ENCODE results near the gene CREB5.
"Not testable (repeated sequence)": the region's sequence is repeated elsewhere in the genome, so short reads cannot be mapped to it uniquely, and the experiment has no call there.

CREB5 gene

DNA sequence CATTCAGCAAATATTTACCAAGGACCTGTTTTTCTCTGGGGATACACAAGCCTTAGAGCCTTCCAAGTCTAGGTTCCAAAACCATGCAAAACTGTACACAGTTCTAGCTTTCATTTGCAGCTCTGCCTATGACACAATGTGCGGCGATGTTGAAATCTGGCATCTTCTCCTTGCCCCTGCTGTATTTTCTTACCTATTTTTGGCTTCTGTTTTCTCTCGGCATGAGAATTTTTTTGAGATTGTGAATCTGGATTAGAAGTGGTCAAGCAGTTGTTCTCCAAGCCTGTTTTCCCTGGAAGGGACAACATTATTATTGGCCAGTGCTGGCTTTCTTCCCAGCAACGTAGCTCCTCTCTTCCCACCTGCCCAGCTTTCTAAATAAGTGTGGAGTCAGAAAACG lies 176.3 kb downstream of the CREB5 start:
- no peak for DNase-seq

DNA sequence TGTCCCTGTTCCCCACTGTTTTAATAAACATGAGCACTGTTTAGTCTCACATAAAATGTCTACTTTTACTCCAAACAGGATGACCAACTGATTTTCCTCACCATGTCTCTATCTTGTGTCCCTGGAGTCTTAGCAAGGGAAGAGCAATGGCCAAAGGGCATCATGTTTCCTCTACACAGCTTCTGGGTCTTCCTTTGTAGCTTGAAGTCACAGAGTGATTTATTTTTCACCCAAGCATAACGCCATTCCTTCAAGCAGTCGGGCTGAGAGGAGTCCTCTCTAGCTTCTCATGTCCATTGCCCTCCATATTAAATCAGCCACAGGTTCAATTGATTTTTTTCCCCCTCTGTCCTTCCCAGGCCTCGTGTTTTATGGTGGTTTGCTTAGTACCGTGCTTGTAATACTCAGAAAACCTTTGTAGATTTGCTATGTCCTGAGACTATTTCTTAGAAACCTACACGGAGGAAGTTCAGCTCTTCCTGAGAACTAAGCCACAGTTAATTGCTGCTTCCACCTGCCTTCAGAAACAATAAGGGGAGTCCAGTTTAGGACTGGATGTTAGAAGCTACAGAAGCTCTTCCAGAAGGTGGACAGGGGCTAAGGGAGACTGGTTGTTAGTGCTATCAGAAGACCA lies 178.8 kb downstream of the CREB5 start:
- DNase-seq, result no peak

DNA sequence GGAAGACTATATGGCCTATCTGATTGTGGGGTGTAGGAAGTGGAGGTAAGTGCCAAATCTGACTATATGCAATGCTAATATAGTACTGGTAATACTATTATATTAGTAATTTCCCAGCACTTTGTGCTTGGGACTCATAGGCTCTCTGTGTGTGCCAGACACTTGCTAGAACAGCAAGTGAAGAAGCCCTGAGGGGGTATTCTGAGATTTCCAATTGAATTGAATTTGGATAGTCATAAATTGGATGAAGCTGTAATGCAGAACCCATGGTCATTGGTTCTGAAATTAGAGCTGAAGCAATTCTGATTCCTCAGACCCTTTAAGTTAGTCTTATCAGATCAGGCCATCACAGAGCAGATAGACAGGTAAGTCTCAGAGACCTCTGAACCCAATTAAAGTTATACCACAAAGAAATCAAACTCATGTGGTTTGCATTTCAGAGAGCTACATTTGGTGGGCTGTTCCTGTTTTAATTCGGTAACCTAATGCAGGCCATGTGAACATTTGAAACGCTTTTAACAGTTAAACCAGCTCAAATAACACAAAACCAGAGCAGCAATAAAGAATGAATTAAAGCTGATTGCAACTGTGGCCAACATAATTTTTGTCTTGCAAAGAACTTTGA lies 179.5 kb downstream of the CREB5 start:
- no peak for DNase-seq

DNA sequence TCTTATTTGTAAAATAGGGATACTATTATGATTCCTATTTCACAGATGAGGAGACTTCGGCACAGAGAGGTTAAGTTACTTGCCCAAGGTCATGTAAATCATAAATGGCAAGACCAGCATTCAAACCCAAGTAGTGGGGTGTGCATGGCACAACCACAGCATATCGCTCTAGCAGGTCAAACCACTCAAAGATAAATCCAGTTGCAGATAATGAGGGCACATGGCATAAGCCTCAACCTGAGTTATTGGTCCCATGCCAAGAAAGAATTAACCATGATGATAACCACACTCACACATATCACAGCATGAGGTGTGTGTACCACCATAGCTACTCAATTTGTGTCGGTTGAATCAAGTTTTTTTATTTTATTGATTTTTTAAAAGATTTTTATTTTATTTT lies 180.5 kb downstream of the CREB5 start:
- peak; percentile 36 for DNase-seq

DNA sequence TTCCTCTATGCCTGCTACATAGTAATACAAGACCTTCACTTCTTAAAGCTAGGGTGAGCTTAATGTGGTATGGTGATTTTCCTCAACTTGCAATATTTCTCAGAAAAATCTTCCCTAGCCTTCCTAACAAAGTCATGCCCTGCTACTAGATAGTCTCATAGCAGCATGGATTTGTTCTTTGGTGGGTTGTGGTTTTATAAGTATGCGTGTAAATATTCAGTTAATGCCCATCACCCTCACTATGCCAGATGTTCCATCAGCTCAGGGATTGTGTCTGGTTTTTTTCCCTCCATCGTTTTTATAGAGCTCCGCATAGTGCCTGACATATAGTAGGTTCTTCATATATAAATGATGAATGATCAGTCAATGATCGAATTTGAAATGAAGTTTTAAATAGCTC lies 182.8 kb downstream of the CREB5 start:
- no peak for DNase-seq

DNA sequence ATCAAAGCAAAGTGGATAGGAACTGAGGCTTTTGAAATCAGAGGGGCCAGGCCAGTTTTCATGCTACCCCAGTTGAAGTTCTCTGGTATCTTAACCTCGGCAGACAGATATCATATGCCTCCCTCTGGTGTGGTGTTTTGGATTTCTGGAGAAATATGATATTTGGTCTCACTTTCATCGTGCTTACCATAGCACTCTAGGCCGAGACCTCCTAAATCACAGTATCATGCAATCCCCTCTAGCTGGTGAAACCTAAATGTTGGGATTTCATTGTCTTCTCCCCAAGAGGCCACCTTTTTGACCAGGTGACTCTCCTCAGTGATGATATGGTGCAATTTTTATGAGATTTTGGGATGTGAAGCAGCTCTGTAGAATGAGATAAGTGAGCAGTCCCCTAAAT lies 183.5 kb downstream of the CREB5 start:
- no peak for DNase-seq

DNA sequence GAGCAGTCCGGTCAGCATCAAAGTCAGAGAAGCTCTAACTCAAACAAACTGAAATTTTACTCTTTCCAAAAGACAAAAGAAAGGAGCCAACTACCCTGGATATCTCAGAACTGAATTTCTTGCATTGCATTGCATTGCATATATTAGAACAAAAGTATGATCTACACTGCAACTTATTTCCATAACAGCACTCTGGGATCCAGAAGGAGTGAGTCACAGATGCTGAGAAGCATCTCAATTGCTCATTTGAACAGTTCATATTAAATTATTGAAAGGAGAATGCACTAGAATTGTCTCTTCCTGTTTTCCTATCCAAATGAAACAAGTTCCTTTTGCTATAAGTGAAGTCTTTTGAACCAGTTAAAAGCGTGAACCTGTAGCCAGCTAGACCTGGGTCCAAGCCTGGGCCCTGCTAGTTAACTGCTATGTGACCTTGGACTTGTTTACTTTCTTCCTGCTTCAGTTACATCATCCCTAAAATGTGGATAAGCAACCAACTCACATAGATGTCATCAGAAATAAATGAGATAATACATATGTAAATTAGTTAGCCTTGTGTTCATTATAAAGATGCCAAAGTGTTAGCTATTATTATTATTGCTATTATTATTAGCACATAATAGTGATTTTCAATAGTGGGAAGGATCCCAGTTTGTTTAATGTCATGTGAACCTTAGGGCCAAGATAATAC lies 184.1 kb downstream of the CREB5 start:
- DNase-seq, result no peak

DNA sequence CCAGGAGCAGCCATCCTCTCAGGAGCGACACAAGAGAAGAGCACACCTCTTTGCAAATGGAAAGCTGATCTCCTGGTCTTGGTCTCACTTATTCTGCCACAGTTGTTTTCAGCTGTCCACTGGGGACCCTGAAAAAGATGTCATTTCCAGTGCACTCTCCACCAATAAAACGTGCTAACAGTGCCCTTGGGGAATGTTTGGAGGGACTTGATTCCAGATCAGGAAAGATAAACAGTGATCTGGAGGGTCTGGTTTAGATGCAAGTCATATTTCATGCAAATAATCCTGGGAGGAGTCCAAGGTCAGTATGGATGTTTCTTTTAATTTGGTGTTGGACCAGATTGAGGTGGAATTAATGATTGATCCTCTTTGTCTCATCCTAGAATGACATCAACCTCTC lies 185.0 kb downstream of the CREB5 start:
- no peak for DNase-seq

DNA sequence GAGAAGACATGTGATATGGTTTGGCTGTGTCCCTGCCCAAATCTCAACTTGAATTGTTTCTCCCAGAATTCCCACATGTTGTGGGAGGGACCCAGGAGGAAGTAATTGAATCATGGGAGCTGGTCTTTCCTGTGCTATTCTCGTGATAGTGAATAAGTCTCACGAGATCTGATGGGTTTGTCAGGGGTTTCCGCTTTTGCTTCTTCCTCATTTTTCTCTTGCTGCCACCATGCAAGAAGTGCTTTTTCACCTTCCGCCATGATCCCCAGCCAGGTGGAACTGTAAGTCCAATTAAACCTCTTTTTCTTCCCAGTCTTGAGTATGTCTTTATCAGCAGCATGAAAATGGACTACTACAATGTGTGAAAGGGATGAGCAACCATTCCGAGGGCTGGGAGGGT lies 185.7 kb downstream of the CREB5 start:
- DNase-seq, result not testable (repeated sequence)

DNA sequence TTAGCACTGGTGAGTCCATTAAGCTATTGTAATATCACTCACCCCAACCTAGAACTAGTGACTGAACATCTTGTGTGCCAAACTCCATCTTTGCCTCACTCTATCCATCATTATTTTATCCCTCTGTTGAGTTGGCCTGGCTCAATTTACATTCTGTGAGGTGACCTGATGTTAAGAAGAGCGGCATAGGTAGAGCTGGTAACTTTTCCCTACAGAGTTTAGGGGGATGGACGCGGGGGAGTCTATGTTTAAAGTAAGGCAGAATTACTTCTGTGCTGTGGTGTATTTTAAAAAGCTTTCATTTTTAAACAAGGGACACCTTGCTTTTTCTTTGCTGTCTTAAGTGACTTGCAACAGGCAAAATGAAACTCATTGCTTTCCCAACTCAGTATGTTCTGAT lies 186.3 kb downstream of the CREB5 start:
- DNase-seq, result no peak

DNA sequence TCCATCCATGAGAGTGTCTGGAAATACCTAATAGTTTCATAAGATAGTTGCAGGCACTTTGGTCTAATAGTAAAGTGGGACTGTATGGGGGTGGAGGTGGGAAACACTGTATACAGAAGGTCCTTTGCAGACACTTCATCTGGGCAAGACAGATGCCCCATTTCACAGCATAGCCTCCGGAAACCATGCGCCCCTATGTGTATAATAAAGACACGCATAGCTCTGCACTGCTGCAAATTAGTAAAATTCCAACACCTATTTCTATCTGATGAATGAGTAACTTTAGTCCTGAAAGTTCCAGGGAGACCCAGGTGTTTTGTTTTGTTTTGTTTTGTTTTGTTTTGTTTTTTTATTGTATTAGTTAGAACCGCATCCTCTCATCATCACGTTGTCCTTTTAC lies 187.1 kb downstream of the CREB5 start:
- DNase-seq, result no peak

DNA sequence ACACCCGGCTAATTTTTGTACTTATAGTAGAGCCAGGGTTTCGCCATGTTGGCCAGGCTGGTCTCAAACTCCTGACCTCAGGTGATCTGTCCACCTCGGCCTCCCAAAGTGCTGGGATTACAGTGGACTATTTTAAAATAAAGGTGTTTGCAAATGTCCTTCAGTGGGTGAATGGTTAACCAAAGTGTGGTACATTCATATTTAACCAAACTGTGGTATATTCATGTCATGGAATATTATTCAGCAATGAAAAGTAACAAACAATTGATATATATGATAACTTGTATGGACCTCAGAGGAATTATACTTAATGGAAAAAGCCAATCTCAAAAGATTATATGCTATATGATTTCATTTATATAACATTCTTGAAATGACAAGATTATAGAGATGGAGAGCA lies 190.0 kb downstream of the CREB5 start:
- DNase-seq, result no peak

DNA sequence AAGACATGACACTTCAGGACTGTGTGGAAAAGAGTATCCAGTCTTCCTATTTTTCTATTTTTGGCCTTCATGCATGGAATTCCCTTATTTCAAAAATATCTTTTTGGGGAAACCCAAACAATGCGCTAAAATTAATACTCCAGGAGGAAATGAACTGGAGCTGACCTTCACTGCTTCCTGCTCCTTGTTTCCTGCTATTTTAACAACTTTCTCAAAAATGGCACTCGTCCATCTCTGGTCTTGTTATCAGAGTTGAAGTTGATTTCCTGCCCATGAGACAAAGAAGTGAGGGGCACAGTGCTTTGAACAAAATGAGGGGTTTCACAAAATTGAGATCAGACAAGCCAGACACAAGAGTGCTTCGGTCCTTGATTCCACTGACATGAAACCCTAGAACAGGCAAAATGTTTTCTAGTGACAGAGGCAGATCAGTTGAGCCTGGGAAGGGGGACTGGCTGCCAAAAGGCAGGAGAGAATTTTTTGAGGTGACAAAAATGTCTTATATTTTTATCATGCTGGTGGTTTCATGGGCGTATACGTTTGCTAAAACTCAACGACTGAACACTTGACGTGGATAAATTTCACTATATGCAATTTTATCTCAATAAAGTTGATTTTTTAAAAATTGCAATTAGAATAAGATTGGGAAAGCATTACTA lies 193.2 kb downstream of the CREB5 start:
- no peak for DNase-seq

DNA sequence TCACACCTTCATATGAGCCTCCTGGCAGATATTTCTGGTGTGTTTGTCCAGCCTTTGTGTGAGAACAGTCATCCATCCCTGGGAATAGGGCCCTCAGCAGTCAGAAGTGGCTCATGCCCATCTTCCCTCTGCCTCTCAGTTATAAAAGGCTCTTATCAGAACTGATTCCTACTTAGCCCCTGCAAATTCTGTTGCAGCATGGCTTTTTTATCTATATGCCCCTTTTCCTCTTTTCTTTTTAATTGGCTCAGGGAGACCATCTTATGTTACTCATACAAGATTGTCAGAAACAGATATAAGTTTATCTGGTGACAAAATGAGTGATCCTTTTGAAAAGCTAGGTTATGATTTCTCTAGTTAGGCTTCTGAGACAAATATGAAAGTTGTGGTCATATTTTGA lies 194.1 kb downstream of the CREB5 start:
- no peak for DNase-seq

DNA sequence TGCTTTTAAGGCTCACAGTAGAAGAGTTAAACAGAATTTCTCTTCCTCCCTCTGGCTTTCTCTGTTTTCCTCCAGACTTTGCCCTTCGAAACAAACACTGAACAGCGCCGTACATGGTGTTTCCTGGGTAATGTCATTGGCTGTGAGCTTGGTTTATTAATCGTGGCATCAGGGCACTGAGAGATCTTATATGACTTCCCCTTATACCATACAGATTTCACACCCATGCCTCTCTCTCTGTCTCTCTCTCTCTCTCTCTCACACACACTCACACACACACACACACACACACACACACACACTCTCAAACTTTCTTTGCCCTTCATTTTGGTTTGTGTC lies 195.5 kb downstream of the CREB5 start:
- DNase-seq, result no peak

DNA sequence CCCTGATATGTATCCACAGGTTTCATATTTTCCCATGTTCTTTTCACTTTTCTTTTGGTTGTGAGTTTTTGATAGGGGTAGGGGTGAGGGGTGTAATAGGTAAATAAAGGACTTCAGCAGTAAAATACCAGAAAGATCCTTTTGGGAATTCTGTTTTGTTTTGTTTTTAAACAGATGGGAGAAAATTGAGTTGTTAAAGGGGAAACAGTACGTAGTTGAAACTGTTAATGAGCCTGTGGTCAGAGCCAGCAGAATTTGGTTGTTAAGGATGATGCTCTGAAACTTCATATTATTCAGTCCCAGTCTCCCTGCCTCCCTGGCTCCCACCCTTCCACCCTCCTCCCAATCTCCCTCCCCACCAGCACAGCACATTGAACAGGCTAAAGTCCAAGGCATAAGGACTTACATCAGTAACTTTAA lies 195.9 kb downstream of the CREB5 start:
- no peak for DNase-seq

DNA sequence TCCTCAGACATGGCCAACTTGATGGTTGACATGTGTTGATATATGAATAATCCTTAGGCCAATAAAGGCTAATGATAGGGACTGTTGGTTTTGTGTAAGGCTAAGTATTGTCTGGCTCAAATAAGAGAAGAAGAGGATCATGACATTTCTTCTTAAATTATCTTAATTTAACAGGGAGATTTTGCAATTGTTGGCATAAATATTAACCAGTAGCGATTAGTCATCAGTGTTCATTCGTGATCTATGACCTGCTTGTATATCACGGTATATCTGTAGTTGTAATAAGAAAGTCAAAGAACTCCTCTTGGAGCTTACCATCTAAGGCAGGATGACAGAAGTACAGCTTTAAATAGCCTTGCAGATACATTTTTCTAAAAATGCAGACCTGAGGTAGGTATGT lies 196.4 kb downstream of the CREB5 start:
- no peak for DNase-seq

DNA sequence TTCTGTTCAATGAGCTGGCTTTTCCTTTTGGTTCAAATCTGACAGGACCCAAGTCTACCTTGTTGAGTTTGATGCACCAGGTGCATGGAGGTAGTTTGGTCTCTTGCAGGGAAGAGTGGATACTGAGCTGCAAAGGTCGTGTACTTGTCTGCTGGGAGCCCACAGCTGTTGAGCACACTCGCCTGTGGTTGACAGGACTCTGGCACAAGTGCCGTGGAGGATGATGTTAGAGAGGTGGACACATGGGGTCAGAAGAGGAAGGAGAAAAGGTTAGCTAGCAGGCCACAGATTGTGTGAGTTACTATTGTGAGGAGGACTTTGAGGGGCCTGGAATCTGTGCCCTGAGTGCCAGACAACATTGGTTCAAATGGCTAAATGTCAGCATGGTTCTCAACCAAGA lies 197.3 kb downstream of the CREB5 start:
- DNase-seq, result no peak

DNA sequence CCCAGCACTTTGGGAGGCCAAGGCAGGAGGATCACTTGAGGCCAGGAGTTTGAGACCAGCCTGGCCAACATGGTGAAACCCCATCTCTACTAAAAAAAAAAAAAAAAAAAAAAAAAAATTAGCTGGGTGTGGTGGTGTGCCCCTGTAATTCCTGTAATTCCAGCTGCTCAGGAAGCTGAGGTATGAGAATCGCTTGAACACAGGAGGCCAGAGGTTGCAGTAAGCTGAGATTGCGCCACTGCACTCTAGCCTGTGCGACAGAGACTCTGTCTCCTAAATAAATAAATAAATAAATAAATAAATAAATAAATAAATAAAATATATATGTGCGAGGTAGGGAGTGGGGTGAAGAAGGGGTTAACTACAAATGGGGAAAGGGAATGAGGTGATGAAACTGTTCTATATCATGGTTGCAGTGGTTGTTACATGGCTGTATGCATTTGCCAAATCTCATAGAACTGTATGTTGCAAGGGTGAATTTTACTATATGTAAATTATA lies 199.1 kb downstream of the CREB5 start:
- DNase-seq, result not testable (repeated sequence)

DNA sequence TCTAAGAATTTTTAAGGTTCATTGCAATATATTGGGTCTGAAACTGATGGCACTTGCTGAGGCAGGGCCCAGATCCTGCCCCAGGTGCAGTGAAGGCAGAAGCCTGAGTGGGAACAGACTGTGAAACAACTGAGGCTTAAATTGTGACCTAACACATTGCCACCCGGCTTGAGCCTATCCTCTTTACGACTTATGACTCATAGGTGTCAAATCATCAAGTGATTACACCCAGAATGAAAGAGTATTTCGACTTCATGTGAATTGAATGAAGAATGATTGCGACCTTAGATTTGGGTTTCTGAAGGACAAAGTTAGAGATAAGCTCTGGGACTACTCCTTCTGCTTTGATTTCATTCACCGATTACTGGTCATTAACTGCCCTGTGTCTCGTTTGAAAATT lies 200.9 kb downstream of the CREB5 start:
- no peak for DNase-seq

DNA sequence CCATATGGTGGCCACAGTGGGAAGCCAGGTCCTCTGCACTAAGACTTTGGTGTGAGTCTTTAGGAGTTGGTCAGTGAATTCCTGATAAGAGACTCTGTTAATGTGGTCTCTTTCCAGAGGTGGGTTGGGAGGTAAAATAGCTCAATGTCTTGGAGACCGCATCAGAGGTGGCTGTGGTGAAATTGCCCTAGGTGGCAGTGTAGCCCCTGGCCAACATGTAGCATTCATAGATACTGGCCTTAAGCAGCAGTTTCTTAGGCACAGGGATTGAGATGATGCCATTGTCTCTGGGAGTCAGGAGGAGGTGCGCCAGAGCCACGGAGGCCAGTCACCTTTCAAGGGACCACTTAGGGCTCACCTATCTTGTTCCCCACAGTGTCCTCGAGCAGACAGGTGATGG lies 202.8 kb downstream of the CREB5 start:
- DNase-seq, result no peak

DNA sequence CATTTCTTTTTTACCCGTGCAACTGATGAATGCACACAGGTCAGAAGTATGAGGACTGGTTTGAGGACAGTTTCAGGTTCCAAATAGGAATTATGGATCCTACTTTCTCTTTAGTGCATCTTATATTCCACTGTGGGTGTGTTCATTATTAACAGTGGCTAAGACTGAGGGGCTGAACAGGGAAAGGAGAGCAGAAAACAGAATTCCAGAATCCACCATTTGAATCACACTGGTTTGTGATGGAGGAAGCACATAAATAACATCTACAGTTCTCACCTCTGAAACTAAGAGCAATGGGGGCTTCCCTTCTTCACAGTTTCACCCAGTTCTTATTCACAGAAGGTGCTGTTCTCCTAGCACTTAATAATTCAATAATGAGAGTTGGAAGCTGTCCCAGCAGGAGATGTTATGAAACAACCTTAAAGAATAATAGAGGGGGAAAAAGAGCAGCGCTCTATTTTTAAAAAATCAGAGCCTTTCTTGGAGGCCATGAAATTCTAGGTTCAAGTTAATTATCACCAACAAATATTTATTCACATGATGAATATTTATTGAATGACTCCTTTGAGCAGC lies 205.1 kb downstream of the CREB5 start:
- DNase-seq, result no peak

DNA sequence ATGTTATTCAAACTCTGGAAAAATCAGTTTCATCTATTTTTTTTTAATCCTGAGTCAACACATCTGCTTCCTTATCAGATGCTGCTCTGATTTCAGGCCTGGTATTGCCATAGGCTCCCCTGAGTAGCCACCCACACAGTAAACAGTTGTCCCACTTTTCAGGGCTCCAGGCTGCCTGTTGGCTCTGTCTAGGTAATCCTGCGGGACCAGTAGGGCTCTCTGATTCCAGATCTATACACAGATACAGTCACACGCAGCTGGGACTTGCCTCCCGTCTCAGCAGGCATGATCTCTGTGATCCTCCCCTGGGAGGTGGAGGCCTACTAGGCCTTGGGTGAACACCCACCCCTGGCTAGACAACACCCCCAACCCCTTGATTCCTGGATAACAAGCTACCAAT lies 206.1 kb downstream of the CREB5 start:
- no peak for DNase-seq

DNA sequence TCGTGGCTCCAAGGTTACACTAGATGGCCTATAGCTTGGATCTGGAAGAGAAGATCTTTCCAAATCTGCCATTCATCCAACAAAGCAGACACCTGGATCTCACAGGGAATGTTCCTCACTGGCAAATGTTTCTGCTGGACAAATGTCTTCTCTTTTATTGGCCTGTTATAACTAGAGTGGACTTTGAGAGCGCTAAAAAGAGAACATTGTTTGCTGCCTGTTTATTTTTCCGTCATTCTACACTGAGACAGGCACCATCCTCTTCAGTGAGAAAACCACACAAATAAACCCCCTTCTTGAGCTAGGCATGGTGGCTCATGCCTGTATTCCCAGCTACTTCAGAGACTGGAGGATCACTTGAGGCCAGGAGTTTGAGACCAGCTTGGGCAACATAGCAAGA lies 206.9 kb downstream of the CREB5 start:
- DNase-seq, result no peak

All from NCI-H1105 treated with DMSO at 0.1 percent for 48 hours (cell line).